HL-60 (cell line): ENCODE results near the gene SEPTIN11.

Experiments used
- GABPA ChIP-seq: IDR thresholded peaks from 2 replicates; pipeline ENCODE4 v1.6.1; 2012; ENCODE audit warnings: low read depth
- POLR2AphosphoS5 ChIP-seq: IDR thresholded peaks from 2 replicates; pipeline ENCODE4 v1.6.1; 2012; ENCODE audit warnings: low read depth
- SPI1 ChIP-seq: IDR thresholded peaks from 2 replicates; pipeline ENCODE4 v1.6.1; 2012; ENCODE audit warnings: low read depth, mild to moderate bottlenecking, borderline replicate concordance
- TF ChIP-seq, protein P1 (sequence below): IDR thresholded peaks from one replicate; pipeline ENCODE4 v1.5.1; 2011; ENCODE audit warnings: low read length, control low read depth, inconsistent platforms; ENCODE audit not compliant: insufficient read depth

DNA sequence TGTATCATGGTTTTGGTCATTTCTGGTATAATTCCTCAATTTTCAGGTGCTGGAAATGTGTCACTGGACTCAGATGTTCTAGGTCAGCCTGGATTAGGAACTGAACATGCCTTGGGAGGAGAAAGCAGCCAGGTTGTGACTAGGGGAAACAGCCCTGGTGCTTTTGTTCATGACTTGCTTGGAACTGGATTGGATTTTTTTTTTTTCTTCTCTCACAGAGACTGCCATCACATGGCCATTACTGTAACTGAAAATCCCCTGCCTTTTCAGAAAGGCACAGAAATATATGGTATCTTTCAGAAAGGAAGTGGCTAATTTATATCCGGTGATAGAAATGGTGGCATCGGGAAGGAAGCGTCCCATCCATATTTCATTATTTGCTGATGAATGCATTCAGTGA is 34.6 kb downstream of the SEPTIN11 start:
- TF ChIP-seq, protein P1, sequence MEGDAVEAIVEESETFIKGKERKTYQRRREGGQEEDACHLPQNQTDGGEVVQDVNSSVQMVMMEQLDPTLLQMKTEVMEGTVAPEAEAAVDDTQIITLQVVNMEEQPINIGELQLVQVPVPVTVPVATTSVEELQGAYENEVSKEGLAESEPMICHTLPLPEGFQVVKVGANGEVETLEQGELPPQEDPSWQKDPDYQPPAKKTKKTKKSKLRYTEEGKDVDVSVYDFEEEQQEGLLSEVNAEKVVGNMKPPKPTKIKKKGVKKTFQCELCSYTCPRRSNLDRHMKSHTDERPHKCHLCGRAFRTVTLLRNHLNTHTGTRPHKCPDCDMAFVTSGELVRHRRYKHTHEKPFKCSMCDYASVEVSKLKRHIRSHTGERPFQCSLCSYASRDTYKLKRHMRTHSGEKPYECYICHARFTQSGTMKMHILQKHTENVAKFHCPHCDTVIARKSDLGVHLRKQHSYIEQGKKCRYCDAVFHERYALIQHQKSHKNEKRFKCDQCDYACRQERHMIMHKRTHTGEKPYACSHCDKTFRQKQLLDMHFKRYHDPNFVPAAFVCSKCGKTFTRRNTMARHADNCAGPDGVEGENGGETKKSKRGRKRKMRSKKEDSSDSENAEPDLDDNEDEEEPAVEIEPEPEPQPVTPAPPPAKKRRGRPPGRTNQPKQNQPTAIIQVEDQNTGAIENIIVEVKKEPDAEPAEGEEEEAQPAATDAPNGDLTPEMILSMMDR = no peak
- TF ChIP-seq POLR2AphosphoS5 (no peak), SPI1 (no peak), GABPA (no peak)
